Activated naive CD8-positive, alpha-beta T cell treated with anti-CD3 and anti-CD28 coated beads, Interleukin-2, amount 10 ng/mL, durations not matched to agents 7 days and 5 days (primary cell): ENCODE data around the gene LTF. TPM values are rescaled to one million over a fixed set of nuclear protein-coding genes. Genes with fewer than 3 reads are reported as not detected.
"Not testable (repeated sequence)": the region's sequence is repeated elsewhere in the genome, so short reads cannot be mapped to it uniquely, and the experiment has no call there.

Experiments used
- ATAC-seq: fragments of 150-1000 bp; cut with Tn5 transposase; one replicate; pipeline ENCODE4 v1.10.0; 2021; ENCODE audit warnings: low read depth, moderate library complexity
- POLR2A ChIA-PET: fragments of 350-600 bp; sonication (Branson Sonifier 250); formaldehyde crosslinking; loops from one replicate; lab custom pipeline; 2021; ENCODE audit warnings: antibody characterized with exemption; lab: Charles Lee
- DNase-seq: peaks from one replicate; pipeline ENCODE4 v3.0.0; 2021
- H3K27ac Mint-ChIP-seq: one replicate; pipeline ENCODE4 v1.8.0; 2022; ENCODE audit warnings: mild to moderate bottlenecking, mixed read lengths
- H3K27me3 Mint-ChIP-seq: one replicate; pipeline ENCODE4 v1.8.0; 2022; ENCODE audit warnings: mild to moderate bottlenecking, moderate library complexity, mixed read lengths
- H3K36me3 Mint-ChIP-seq: one replicate; pipeline ENCODE4 v1.8.0; 2021; ENCODE audit warnings: mild to moderate bottlenecking, mixed read lengths
- H3K4me1 Mint-ChIP-seq: one replicate; pipeline ENCODE4 v1.8.0; 2021; ENCODE audit warnings: mixed read lengths
- H3K4me3 Mint-ChIP-seq: one replicate; pipeline ENCODE4 v1.8.0; 2022; ENCODE audit warnings: mild to moderate bottlenecking, moderate library complexity, mixed read lengths
- H3K9me3 Mint-ChIP-seq: one replicate; pipeline ENCODE4 v1.8.0; 2021; ENCODE audit warnings: mixed read lengths
- total RNA-seq, 2 experiments: library from RNA; stranded (reverse); gene quantifications; one replicate each; pipeline ENCODE4 v1.2.3, GENCODE V29; 2021

LTF gene
- total RNA-seq, 2 experiments from 2014 or later, result not detected

GRCh38 chr3:46406788-46407611 lies 57.7 kb downstream of the LTF start, which contains the start of the genes CCR5AS and CCRL2:
Gene CCR5AS, minus strand, starts transcription at chr3:46407066.
Gene CCRL2, plus strand, starts transcription at chr3:46407259. Its CDS starts 821 bp downstream, at chr3:46408080.
- H3K27me3 Mint-ChIP-seq, result peaks cover 15% of the 10 kb centered on the region
- H3K4me3 Mint-ChIP-seq, result peak within 1 kb of the TSS; percentile 89
- ATAC-seq, result peak; percentile 86
- H3K9me3 Mint-ChIP-seq, result peaks cover 5% of the 10 kb centered on the region
- peaks cover 18% of the 10 kb centered on the region for H3K36me3 Mint-ChIP-seq
- peak within 1 kb of the TSS; percentile 94 for H3K27ac Mint-ChIP-seq
- H3K4me1 Mint-ChIP-seq, result peaks cover 35% of the 10 kb centered on the region
- DNase-seq, result peak; percentile 64
- POLR2A ChIA-PET, result interaction anchor here (0.7 to 4.7 kb wide), 12 partner anchors 9 to 570 kb away, joined by 3 to 30 read pairs (median 4); partner anchors contain the start of gene CCDC12

- ATAC-seq, result no peak
- peaks cover 18% of the 10 kb centered on the region for H3K36me3 Mint-ChIP-seq
- H3K4me3 Mint-ChIP-seq, result peak overlapping the region; percentile 89
- POLR2A ChIA-PET, result interaction anchor here (1.0 to 4.7 kb wide), 5 partner anchors 9 to 193 kb away, joined by 3 to 30 read pairs (median 4); no protein-coding TSS in a partner anchor
- H3K27me3 Mint-ChIP-seq, result peaks cover 17% of the 10 kb centered on the region
- H3K27ac Mint-ChIP-seq, result peak overlapping the region; percentile 94
- DNase-seq, result no peak
- H3K9me3 Mint-ChIP-seq, result peaks cover 5% of the 10 kb centered on the region
- H3K4me1 Mint-ChIP-seq, result peaks cover 35% of the 10 kb centered on the region
These were observed 58.3 kb downstream of the LTF start for GRCh38 chr3:46406443-46406787.

- no peak overlapping the region for H3K4me3 Mint-ChIP-seq
- H3K9me3 Mint-ChIP-seq, result peaks cover 5% of the 10 kb centered on the region
- H3K27ac Mint-ChIP-seq, result no peak overlapping the region
- no peak for ATAC-seq
- H3K4me1 Mint-ChIP-seq, result peaks cover 35% of the 10 kb centered on the region
- DNase-seq, result no peak
- H3K27me3 Mint-ChIP-seq, result peaks cover 17% of the 10 kb centered on the region
- peaks cover 18% of the 10 kb centered on the region for H3K36me3 Mint-ChIP-seq
- POLR2A ChIA-PET, result no interaction called here
These were observed 59.2 kb downstream of the LTF start for GRCh38 chr3:46405301-46406019.

- DNase-seq, ATAC-seq, H3K4me3 Mint-ChIP-seq, H3K9me3 Mint-ChIP-seq, H3K27ac Mint-ChIP-seq, POLR2A ChIA-PET, H3K36me3 Mint-ChIP-seq: not testable (repeated sequence)
- peaks cover 14% of the 10 kb centered on the region for H3K4me1 Mint-ChIP-seq
- H3K27me3 Mint-ChIP-seq, result peaks cover 17% of the 10 kb centered on the region
These were observed 61.8 kb downstream of the LTF start for GRCh38 chr3:46402902-46403301.

GRCh38 chr3:46401579-46401978 lies 63.1 kb downstream of the LTF start:
- peaks cover 14% of the 10 kb centered on the region for H3K4me1 Mint-ChIP-seq
- peaks cover 8% of the 10 kb centered on the region for H3K9me3 Mint-ChIP-seq
- POLR2A ChIA-PET, result no interaction called here
- H3K27ac Mint-ChIP-seq, result no peak overlapping the region
- no peak for DNase-seq
- peaks cover 17% of the 10 kb centered on the region for H3K27me3 Mint-ChIP-seq
- ATAC-seq, result no peak
- peaks cover 2% of the 10 kb centered on the region for H3K36me3 Mint-ChIP-seq
- no peak overlapping the region for H3K4me3 Mint-ChIP-seq

- H3K27me3 Mint-ChIP-seq, result peaks cover 17% of the 10 kb centered on the region
- no peak overlapping the region for H3K4me3 Mint-ChIP-seq
- H3K36me3 Mint-ChIP-seq, result peaks cover 2% of the 10 kb centered on the region
- H3K4me1 Mint-ChIP-seq, result peaks cover 18% of the 10 kb centered on the region
- POLR2A ChIA-PET, result no interaction called here
- peaks cover 8% of the 10 kb centered on the region for H3K9me3 Mint-ChIP-seq
- no peak for DNase-seq
- H3K27ac Mint-ChIP-seq, result no peak overlapping the region
- ATAC-seq, result no peak
These were observed 63.9 kb downstream of the LTF start for GRCh38 chr3:46400846-46401245.

GRCh38 chr3:46400000-46400734 lies 64.5 kb downstream of the LTF start:
- no peak overlapping the region for H3K27ac Mint-ChIP-seq
- ATAC-seq (peak; percentile 10), DNase-seq (no peak)
- peaks cover 2% of the 10 kb centered on the region for H3K36me3 Mint-ChIP-seq
- peaks cover 8% of the 10 kb centered on the region for H3K9me3 Mint-ChIP-seq
- peaks cover 23% of the 10 kb centered on the region for H3K4me1 Mint-ChIP-seq
- H3K27me3 Mint-ChIP-seq, result peaks cover 17% of the 10 kb centered on the region
- no peak overlapping the region for H3K4me3 Mint-ChIP-seq
- POLR2A ChIA-PET, result interaction anchor here (0.9 to 1.3 kb wide), 2 partner anchors 15 to 26 kb away, joined by 3 to 4 read pairs; no protein-coding TSS in a partner anchor

- no peak for DNase-seq
- Mint-ChIP-seq H3K27me3 (peaks cover 19% of the 10 kb centered on the region), H3K27ac (no peak overlapping the region), H3K4me1 (peaks cover 23% of the 10 kb centered on the region), H3K9me3 (peaks cover 8% of the 10 kb centered on the region), H3K4me3 (no peak overlapping the region), H3K36me3 (peaks cover 2% of the 10 kb centered on the region)
- ATAC-seq, result peak; percentile 38
- POLR2A ChIA-PET, result interaction anchor here (0.9 to 1.3 kb wide), 2 partner anchors 15 to 27 kb away, joined by 3 to 4 read pairs; no protein-coding TSS in a partner anchor
These were observed 65.1 kb downstream of the LTF start for GRCh38 chr3:46399557-46399956.

DNA sequence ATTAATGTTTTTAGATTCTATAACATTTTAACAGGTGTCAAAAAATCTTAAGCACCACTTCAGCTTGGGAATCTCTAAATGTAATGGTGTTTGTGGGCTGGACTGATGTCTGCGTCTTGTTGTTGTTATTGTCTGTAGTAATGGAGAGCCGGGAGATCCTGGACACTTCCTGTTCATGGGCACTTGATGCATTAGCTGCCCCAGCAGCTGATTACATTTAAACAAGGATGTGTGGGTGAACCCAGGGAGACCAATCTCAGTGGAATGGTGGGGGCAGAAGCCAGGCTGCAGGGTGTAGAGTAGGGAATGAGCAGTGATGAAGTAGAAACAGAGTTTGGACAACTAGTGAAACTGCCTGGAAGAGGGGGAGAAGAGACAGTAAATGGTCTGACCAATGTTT lies 65.6 kb downstream of the LTF start:
- no peak for DNase-seq

GRCh38 chr3:46398186-46398955 lies 66.3 kb downstream of the LTF start:
- Mint-ChIP-seq H3K27ac (no peak overlapping the region), H3K4me3 (no peak overlapping the region), H3K27me3 (peaks cover 17% of the 10 kb centered on the region), H3K36me3 (peaks cover 2% of the 10 kb centered on the region), H3K4me1 (peaks cover 25% of the 10 kb centered on the region), H3K9me3 (peaks cover 8% of the 10 kb centered on the region)
- ATAC-seq (no peak), DNase-seq (no peak)
- POLR2A ChIA-PET, result interaction anchor here (1.2 kb wide), 1 partner anchor 8 kb away, joined by 4 read pairs; the partner anchor contains the start of genes CCR5AS and CCRL2

More for the DNA sequence above, 65.6 kb downstream of the LTF start:
- Mint-ChIP-seq H3K27me3 (peaks cover 20% of the 10 kb centered on the region), H3K4me3 (no peak overlapping the region), H3K27ac (no peak overlapping the region), H3K4me1 (peaks cover 21% of the 10 kb centered on the region), H3K36me3 (peaks cover 2% of the 10 kb centered on the region), H3K9me3 (peaks cover 8% of the 10 kb centered on the region)
- no peak for ATAC-seq
- POLR2A ChIA-PET, result interaction anchor here (0.9 to 1.3 kb wide), 2 partner anchors 16 to 27 kb away, joined by 3 to 4 read pairs; no protein-coding TSS in a partner anchor

DNA sequence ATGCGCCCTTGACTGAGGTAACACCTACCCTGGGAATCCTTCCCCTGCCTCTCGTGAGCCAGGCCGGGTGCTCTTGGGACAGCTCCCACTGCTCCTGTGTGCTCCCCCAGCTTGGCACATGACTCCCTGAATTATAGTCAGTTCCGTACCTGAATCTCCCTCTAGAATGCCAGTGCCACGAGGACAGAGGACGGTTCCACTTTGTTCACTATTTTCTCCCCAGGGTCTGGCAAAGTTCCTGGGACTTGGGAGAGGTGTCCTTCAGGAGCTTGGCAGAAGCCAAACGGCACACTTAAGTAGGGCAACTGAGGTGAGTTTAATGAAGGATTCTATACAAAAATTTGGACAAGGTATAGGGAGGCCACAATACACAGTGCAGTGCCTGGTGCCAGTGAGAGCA lies 67.6 kb downstream of the LTF start:
- ATAC-seq (no peak), DNase-seq (no peak)
- H3K27ac Mint-ChIP-seq, result peak overlapping the region; percentile 52
- POLR2A ChIA-PET, result interaction anchor here (1.2 kb wide), 1 partner anchor 10 kb away, joined by 4 read pairs; the partner anchor contains the start of genes CCR5AS and CCRL2
- H3K27me3 Mint-ChIP-seq, result peaks cover 6% of the 10 kb centered on the region
- no peak overlapping the region for H3K4me3 Mint-ChIP-seq
- peaks cover 2% of the 10 kb centered on the region for H3K36me3 Mint-ChIP-seq
- peaks cover 25% of the 10 kb centered on the region for H3K4me1 Mint-ChIP-seq
- peaks cover 3% of the 10 kb centered on the region for H3K9me3 Mint-ChIP-seq
